Motor neuron (in vitro differentiated cells): ENCODE measurements around the gene DHX29. TPM values are rescaled to one million over a fixed set of nuclear protein-coding genes. Genes with fewer than 3 reads are reported as not detected.

Experiments used
- ATAC-seq, 8 experiments: fragments of 200-7000 bp; cut with Tn5 transposase; replicated peaks in 6 of 8; 2 replicates each; pipeline ENCODE4 v1.8.0; 2021; ENCODE audit warnings: mild to moderate bottlenecking in 8 of 8, moderate library complexity in 8 of 8
- H3K27ac ChIP-seq, 2 donors: fragments of 250-450 bp; sonication (Bioruptor Pico); 2 replicates each; pipeline ENCODE4 v1.9.0; 2021; ENCODE audit warnings: antibody characterized with exemption in 2 of 2, mild to moderate bottlenecking in 2 of 2, moderate library complexity in 1 of 2
- H3K4me1 ChIP-seq, 2 donors: fragments of 250-450 bp; sonication (Bioruptor Pico); replicated peaks in 1 of 2; 2 replicates each; pipeline ENCODE4 v1.6.1; 2021; ENCODE audit warnings: antibody characterized with exemption in 2 of 2, mild to moderate bottlenecking in 2 of 2, moderate library complexity in 1 of 2
- H3K4me3 ChIP-seq, 5 donors: fragments of 250-450 bp; sonication (Bioruptor Pico); 2 replicates each; pipeline ENCODE4 v1.9.0; 2021; ENCODE audit warnings: antibody characterized with exemption in 5 of 5, mild to moderate bottlenecking in 5 of 5, moderate library complexity in 4 of 5
- WGBS, 10 experiments: fragments of 450-650 bp; shearing (Covaris generic); methylation state at CpG; one replicate each; pipeline ENCODE4 v1.0.0; 2022; 5-methylcytosine and 5-hydroxymethylcytosine counted together
- in situ Hi-C, 9 experiments: fragments of 400-800 bp; cut with MboI; loops; one replicate each; pipeline ENCODE4 v1.15.0; 2021; ENCODE audit warnings: low sequenced_read_pairs in 9 of 9, low pct_unique_long_range_greater_than_20kb in 2 of 9; ENCODE audit not compliant: unreplicated experiment in 9 of 9
- total RNA-seq, 8 experiments: library from RNA; unstranded; fragments of 300-600 nt; gene quantifications; 2 replicates each; pipeline versions ENCODE4 v1.2.3 to v1.2.4, GENCODE V29; 2022

DHX29 gene
- total RNA-seq, 8 experiments from 2014 or later = 20.9 to 32.4 (median 24.6) TPM

- in situ Hi-C loops = no loop called here
- Histone ChIP-seq H3K4me3 (peak within 1 kb of the TSS; percentile 25 to 48 (median 26)), H3K4me1 (peaks cover 0 to 20% of the 10 kb centered on the region in 2 donors), H3K27ac (no peak within 1 kb of the TSS)
- WGBS, 10 experiments = 0% methylated on average over 5 of the region's 80 CpGs; no CpG with 5 or more reads in 9 of the 10 experiments
- peak; percentile 54 to 76 (median 72) for ATAC-seq
These were observed 80.4 kb downstream of the DHX29 start, which contains the start of gene MCIDAS for GRCh38 chr5:55226934-55227663. Gene MCIDAS, minus strand, starts transcription at chr5:55227315. Its CDS starts 177 bp downstream, at chr5:55227138.

GRCh38 chr5:55226027-55226933 is 81.2 kb downstream of the DHX29 start:
- H3K4me3 ChIP-seq = peak overlapping the region; percentile 25 to 48 (median 26)
- in situ Hi-C loops = no loop called here

DNA sequence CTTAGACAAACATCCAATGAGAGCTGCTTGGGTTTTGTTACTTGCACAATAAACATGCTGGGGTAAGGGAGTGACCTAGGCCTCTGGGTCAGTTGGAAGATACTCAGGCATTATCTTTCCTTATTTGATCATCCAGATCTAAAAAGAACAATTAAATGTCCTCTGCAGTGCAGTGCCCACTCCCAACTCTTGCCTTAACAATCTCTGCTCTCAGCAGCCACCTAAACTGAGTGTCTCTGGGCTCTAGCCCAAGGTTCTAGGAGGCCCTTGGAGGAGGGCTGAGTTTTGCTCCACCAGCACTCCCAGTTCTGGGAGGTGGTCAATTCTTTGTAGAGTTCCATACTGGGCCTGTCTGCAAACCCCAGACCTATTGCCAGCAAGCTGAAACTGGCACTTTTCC is 82.1 kb downstream of the DHX29 start:
- Histone ChIP-seq H3K4me3 (no peak overlapping the region), H3K27ac (no peak overlapping the region), H3K4me1 (peaks cover 0 to 9% of the 10 kb centered on the region in 2 donors)
- in situ Hi-C loops = no loop called here
- no peak for ATAC-seq

More at GRCh38 chr5:55226027-55226933, 81.2 kb downstream of the DHX29 start:
- Histone ChIP-seq H3K27ac (no peak overlapping the region), H3K4me1 (peaks cover 0 to 12% of the 10 kb centered on the region in 2 donors)
- 0 to 81% (median 14%) methylated on average over 1 to 12 of the region's 54 CpGs; no CpG with 5 or more reads in 3 of the 10 experiments for WGBS, 10 experiments
- ATAC-seq = peak; percentile 68 to 88 (median 86)

- no peak for ATAC-seq
- H3K4me1 ChIP-seq = peaks cover 0 to 9% of the 10 kb centered on the region in 2 donors
- H3K4me3 ChIP-seq = no peak overlapping the region
- WGBS, 10 experiments = 14 to 100% (median 37%) methylated on average over 1 to 7 of the region's 7 CpGs; no CpG with 5 or more reads in 4 of the 10 experiments
- in situ Hi-C loops = no loop called here
- no peak overlapping the region for H3K27ac ChIP-seq
These were observed 83.7 kb downstream of the DHX29 start for GRCh38 chr5:55223812-55224240.

DNA sequence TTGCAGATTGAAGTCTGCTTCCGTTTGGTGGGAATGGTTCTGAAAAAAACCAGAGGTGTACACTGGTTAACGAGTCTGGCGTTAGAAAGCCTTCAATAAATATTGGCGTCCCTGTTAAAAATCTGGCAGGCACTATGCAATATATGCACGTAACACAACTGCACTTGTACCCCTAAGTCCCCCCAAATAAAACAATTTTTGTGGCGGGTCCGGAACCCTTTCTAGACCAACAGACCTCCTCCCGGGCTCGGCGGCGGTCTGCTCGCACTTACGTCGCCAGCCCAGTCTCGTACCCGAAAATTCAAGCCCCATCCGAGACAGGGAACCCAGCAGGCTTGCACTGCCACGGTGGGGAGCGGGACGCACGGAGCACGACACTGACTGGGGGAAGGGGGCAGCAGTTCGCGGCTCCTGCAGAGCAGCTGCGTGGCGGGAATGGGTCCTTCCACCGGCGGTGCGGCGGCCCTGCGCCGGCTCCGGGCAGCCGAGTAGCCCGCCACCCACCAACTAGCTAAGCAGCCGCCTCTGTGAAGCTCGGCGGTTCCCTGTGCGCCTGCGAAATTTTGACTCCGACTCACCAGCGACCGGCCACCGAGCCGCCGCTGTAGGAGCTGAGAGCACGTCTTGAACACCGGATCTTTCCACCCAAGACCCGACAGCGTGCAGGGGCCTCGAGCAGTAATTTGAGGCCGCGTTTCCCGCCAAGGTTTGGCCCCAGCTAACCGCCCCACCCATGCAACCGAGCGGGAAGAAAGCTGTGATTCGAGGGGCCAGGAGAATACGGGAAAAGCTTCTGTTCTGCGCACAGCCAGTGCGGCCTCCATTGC is 84.3 kb downstream of the DHX29 start:
- in situ Hi-C loops = no loop called here
- Histone ChIP-seq H3K4me3 (peak overlapping the region in 2 of 5 donors; percentile 2 to 17), H3K27ac (no peak overlapping the region), H3K4me1 (peaks cover 0 to 9% of the 10 kb centered on the region in 2 donors)
- 0 to 51% (median 10%) methylated on average over 2 to 23 of the region's 61 CpGs; no CpG with 5 or more reads in 1 of the 10 experiments for WGBS, 10 experiments
- peak in 3 of 8 experiments; percentile 14 to 20 (median 15) for ATAC-seq

GRCh38 chr5:55222092-55222984 is 85.2 kb downstream of the DHX29 start:
- no peak overlapping the region for H3K27ac ChIP-seq
- WGBS, 10 experiments = 5 to 100% (median 47%) methylated on average over 1 to 23 of the region's 30 CpGs; no CpG with 5 or more reads in 1 of the 10 experiments
- in situ Hi-C loops = no loop called here
- H3K4me3 ChIP-seq = peak overlapping the region in 1 of 5 donors; percentile 17
- peaks cover 0 to 3% of the 10 kb centered on the region in 2 donors for H3K4me1 ChIP-seq
- ATAC-seq = no peak

DNA sequence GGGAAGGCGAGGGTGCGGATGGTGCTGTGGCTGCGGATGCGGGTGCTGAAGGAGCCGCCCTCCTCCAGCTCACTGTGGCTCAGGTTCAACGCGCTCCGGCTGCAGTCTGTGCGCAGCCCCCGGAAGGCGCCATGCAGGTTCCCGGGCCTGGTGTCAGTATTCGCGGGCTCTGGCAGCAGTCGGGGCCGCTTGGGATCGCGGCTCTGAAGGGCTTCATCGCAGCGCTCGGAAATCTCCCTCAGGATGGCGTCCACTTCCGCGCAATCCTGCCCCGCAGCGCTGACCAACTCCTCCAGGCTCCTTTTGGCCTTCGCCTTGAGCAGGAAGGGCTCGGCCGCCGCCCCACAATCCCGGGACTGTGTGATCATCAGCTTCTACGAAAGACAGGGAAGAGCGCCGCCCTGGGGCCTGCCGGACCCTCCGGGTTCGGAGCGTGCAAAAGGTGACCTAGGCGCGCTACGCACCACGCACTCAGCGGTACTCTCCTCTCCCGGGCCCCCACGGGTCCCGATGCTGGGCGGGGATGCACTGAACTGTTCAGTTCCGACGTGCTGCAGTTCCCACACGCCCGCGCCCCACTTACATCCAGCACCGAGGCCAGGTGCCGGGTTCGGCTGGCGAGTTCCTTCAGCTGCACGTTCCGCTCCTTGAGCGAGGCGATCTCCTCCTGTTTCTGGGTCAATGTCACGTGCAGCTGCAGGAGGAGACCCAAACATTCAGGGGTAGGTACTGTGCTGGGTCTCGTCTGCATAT is 86.9 kb downstream of the DHX29 start:
- Histone ChIP-seq H3K4me1 (peaks cover 0 to 3% of the 10 kb centered on the region in 2 donors), H3K4me3 (peak overlapping the region; percentile 8 to 39 (median 24)), H3K27ac (no peak overlapping the region)
- 0 to 67% (median 11%) methylated on average over 1 to 27 of the region's 62 CpGs; no CpG with 5 or more reads in 4 of the 10 experiments for WGBS, 10 experiments
- in situ Hi-C loops = no loop called here
- ATAC-seq = peak; percentile 73 to 94 (median 84)

DNA sequence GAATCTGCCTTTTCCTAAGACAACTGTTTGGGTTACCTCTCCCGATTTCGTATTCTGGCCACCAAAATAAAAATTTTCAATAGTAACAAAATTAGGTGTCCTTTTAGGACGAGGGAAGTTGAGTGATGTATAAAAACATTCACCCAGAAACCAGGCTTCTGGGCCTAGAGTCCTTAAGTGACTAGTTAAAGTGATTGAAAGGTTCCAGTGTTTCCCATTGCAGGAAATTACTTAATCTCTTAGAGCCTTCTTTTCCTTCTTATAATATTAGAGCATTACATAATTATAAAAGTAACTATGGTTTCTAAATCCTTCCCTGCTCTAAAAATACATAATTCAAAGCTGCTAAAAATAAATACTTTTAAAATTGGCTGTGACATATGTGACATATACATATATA is 87.7 kb downstream of the DHX29 start:
- in situ Hi-C loops = no loop called here
- Histone ChIP-seq H3K4me3 (no peak overlapping the region), H3K27ac (no peak overlapping the region), H3K4me1 (peaks cover 0 to 3% of the 10 kb centered on the region in 2 donors)
- WGBS, 10 experiments = 0 to 100% (median 87%) methylated on average over 1 to 3 of the region's 3 CpGs; no CpG with 5 or more reads in 1 of the 10 experiments
- ATAC-seq = no peak

- in situ Hi-C loops = no loop called here
- H3K27ac ChIP-seq = no peak overlapping the region
- ATAC-seq = no peak
- peaks cover 0 to 3% of the 10 kb centered on the region in 2 donors for H3K4me1 ChIP-seq
- WGBS, 10 experiments = 0 to 71% (median 46%) methylated on average over 1 to 4 of the region's 4 CpGs; no CpG with 5 or more reads in 3 of the 10 experiments
- H3K4me3 ChIP-seq = no peak overlapping the region
These were observed 88.5 kb downstream of the DHX29 start for GRCh38 chr5:55218967-55219366.

- ATAC-seq = no peak
- in situ Hi-C loops = no loop called here
- Histone ChIP-seq H3K4me1 (no peaks in the 10 kb centered on the region), H3K4me3 (no peak overlapping the region), H3K27ac (no peak overlapping the region)
- WGBS, 10 experiments = 15 to 100% (median 50%) methylated on average over 1 to 2 of the region's 2 CpGs
These were observed 96.2 kb downstream of the DHX29 start for GRCh38 chr5:55211184-55211874.
